ENCODE results near the gene EEF1A2. TPM values are rescaled to one million over a fixed set of nuclear protein-coding genes. Genes with fewer than 3 reads are reported as not detected.

Gene EEF1A2
- total RNA-seq, 1 donor from 2014 or later = 0.99 TPM

DNA sequence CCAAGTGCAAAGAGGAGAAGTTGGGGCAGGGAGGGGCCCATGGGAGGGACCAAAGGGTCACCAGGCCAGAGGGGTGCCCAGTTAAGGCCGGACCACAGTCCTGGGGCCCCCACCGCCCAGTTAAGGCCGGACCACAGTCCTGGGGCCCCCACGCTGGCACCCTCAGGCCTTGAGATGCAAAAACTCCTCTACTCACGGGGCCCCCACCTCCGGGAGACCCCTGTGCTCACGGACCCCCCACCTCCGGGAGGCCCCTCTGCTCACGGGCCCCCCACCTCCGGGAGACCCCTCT is 43.4 kb downstream of the EEF1A2 start:
- no peak for DNase-seq (ENCODE audit: low read depth, low spot score)

DNA sequence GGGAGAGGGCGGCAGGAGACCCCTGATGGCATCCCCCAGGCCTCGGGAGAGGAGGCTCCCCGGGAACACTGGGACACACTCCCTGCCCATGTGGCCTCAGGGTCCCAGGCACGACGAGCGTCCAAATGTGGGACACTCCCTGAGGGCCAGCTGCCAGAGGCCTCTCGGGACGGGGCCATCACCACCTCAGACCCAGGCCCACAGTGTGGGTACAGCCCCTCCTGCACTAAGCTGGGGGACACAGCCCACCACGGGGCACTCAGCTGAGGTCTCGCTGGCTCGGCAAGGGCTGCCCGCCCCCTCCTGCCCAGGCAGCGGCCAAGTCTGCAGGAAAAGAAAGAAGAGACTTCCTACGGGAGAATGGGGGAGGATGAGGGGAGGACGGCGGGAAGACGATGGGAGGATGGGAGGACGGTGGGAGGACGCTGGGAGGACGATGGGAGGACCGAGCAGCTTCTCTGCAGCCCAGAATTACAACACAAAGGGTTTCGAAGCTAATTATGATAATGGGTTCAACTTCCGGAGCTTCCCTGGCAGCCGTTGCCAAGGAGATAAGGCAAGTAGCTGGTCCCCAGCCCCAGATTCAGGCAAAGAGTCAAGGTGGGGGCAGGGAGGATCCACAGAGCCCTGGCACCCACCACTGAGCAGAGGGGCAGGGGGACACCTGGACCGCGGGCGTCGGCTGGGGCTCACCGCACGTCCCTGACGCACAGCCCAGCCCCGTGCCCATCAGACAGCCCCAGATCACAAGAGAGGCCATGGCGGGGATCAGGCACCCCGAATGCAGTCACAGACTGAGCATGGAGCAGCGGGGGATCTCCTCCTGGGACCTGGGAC is 43.9 kb downstream of the EEF1A2 start:
- DNase-seq (ENCODE audit: low read depth, low spot score) = no peak

DNA sequence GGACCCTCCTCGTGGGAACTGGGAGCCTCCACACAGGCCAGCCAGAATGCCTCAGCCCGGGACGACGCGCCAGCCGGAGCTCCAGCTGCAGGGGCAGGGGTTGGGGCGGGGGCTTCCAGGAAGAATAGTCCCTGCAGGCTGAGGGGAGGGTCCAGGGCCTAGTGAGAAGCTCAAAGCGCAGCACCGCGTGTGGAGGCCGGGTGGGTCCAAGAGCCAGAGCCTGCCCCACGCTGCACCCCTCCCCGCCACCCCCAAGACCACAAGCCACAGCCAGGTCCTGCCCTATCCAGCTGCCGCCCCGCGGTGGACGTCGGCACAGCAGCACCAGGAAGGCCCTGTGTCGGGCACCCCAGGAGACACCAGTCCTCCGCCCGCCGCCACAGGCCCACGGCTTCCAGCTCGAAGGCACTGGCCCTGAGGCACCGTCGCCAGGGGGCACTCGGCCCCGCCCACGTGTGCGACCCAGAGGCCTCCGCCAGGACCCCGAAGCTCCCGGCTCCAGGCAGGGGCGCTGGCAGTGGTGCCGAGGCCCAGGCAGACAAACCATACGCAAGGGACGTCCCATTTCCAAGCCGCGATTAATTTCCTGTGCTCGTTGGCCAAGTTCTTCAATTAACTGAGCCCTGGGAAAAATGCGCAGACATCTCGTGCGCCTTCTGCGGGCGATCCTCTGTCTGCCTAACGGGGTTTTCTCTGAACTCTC is 45.9 kb downstream of the EEF1A2 start:
- DNase-seq (ENCODE audit: low read depth, low spot score) = no peak

DNA sequence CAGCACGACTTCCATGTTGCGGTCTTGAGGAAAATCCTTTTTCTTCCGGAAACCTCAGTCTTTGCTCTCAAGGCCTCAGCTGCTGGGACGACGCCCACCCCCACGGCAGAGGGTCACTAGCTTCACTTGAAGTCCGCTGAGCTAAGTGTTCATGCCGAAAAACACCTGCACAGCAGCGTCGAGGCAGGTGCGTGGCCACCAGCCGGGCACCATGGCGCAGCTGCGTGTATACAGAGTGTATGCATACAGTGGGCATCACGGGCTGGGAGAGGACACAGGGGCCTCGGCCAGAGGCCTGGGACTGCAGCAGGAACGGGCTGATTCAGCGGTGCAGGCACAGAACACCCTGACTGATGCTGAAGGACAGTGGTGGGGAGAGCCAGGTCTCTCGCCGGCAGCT is 46.5 kb downstream of the EEF1A2 start:
- no peak for DNase-seq (ENCODE audit: low read depth, low spot score)

DNA sequence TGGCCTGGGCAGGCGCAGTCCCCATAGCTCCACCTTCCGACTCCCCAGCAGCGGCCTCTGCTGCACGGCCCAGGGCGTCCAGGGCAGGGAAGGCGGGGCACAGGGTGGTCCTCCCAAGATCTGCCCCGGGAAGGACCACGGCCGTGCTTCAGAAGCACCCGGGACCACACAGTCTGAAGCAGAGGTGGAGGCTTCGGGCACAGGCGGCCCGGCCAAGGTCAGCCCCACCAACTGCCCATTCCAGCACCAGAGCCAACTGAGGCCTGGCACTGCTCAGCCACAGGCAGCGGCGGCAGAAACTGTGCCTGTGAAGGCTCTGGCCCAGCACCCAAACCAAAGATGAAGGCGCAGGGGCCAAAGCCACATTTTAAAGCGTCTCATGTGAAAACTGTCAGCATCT is 47.1 kb downstream of the EEF1A2 start:
- DNase-seq (ENCODE audit: low read depth, low spot score) = no peak

DNA sequence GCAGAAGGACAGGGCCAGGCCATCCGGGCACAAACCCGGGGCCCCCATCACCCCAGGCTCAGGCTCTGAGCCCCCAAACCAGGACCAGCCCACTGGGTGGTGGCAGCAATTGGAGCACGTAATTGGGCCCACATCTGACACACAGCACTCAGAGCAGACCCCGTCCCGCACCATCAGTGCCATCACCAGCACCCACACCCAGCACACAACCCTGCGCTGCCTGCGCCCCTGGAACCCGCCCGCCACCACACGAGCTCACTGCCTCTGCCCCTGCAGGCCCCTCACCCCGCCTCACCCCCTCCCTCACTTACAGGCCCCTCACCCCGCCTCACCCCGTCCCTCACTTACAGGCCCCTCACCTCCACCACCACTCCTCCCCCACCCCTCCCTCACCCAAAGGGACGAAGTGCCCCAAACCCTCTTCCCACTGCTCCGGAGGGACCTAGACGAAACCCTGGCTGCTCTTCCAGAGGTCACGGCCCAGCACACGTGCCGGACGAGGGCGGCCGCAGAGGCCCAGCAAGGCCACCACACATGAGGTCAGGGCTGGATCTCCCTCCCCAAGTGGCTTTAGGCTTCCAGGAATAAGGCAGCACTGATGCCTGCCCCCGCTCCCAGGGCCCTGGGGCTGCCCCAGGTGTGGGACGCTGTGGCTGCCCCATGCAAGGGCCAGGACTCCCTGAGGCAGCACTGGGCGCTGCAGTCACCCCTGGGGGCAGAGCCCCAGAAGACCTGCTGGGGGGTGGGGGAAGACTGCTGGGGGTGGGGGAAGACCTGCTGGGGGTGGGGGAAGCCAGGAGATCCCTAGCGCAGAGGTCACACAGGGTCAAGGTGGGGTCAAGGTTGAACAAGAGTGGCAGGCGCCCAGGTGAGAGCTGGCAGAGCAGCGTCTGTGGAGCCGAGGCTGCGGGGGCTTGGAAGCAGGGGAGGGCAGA is 48.8 kb downstream of the EEF1A2 start:
- DNase-seq (ENCODE audit: low read depth, low spot score) = no peak

DNA sequence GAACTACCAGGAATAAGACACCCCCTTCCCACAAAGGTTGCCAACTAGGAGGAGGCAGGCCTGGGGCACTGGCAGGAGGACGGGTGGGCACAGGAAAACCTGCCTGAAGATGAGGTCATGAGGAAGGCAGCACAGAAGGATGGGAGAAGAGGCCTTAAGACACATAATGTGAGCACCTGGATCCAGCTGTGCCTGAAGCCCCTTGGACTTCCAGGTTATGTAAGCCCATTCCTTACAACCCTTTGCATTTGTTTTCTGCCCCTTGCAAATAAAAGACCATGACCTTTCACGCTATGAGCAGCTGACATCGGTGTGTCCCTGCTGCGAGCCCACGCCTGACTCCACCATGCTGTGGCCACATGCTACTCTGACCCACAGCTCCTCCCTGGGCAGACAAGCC is 49.9 kb downstream of the EEF1A2 start:
- DNase-seq (ENCODE audit: low read depth, low spot score) = no peak

DNA sequence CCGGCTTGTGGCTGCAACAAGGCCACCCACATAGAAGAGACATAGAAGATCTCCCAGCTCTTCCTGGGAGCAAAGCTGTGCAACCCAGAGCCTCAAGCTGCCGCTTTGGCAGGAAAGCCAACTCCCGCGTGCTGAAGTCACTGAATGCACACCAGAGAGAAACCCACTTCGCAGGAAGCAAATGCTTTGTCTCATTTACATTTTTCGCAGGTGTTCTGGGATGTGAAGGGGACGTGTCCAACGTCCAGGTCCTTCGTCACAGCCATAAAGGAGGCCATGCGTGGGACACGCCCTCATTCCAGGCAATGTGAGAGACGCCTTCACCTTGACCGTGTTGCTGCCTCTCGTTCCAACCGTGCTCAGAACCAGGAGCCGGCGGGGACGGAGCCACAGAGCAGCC is 50.9 kb downstream of the EEF1A2 start:
- no peak for DNase-seq (ENCODE audit: low read depth, low spot score)

DNA sequence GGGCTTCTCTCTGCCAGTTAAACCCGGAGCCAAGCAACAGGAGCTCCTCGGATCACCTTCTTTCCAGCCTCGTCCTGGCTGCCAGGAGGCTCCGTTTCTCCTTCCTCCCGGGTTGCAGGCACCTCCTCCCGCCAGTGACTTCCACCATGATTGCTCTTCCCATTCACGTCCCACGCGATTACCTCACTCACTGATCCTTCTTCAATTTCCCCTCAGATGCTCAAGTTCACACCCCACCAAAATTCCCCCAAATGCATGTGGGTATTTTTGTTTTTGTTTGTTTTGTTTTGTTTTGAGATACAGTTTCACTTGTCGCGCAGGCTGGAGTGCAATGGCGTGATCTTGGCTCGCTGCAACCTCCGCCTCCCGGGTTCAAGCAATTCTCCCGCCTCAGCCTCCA is 51.6 kb downstream of the EEF1A2 start:
- DNase-seq (ENCODE audit: low read depth, low spot score) = no peak

DNA sequence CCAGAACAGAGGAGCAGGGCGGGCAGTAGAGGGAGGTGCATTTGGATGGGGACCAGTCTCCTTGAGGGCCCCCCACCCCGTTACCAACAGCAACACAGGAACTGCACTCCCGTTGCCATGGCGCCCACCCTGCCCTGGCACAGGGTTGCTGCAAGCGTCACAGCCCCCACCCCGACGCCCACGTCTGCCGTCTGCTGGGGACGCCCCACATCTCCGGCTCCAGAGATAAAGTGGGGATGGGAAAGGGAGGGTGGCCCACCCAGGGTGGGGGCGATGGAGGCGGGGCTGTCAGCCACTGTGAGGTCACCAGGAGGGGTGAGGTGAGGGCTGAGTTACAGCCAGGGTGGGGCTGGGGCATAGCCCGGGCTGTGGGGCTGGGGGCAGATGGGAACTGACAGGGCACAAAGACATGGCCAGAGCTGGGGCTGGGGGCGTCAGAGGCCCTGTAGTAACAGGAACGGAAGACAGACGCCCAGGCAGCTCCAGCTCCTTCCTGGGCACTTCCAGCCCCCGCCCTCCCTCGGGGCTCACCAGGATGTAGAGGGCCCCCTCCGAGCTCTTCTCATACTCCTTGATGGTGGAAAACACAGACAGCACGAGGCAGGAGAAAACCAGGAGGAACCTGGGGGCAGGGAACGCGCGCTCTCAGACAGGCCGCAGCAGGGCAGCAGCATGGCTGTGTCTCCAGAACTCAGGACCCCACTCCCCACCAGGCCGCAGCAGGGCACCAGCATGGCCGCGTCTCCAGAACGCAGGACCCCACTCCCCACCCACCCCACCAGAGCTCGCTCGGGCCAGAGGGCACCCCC is 52.5 kb downstream of the EEF1A2 start:
- no peak for DNase-seq (ENCODE audit: low read depth, low spot score)

DNA sequence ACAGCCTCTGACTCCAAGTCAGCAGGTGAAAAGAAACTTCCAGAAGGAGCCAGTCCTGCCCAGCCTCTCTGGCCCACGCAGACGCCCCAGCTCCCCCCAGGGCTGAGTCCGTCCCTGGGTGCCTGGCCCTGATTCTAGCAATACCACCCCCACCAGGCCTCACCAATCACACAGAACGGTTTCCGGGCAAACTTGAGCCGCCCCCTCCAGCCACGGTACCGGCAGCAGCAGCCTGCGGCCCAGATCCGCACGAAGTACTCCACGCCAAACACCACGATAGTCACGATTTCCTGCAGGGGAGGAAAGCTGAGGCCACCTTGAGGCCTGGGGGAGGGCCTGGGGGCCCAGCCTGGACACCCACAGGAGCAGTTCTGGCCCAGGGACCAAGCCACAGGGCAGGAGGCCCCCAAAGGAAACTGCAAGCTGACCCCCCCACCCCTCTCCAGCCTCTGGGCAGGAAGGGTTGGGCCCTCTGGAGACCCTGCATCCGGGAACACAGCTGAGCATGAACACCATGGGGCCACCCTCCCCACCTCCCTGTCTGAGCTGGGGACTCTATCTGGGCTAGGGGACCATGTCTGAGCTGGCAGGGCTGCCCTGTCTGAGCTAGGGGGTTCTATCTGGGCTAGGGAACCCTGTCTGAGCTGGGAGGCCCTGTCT is 53.7 kb downstream of the EEF1A2 start:
- DNase-seq (ENCODE audit: low read depth, low spot score) = no peak

DNA sequence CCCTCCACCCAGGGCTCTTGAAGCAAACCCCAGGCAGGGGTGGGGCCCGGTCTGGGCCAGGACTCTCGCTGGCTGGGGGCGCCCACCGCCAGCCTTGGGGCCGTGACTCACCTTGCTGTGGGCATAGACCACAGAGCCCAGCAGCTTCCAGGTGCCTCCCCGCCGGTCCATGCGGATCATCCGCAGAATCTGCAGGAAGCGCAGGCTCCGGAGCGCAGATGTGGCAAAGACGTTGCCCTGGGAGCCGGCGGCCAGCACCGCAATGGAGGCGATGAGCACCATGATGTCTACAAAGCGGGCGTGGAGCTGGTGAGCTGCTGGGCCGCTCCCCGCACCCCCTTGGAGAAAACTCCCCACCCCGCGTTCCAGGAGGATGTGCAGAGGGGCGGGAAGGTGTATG is 54.3 kb downstream of the EEF1A2 start:
- no peak for DNase-seq (ENCODE audit: low read depth, low spot score)

DNA sequence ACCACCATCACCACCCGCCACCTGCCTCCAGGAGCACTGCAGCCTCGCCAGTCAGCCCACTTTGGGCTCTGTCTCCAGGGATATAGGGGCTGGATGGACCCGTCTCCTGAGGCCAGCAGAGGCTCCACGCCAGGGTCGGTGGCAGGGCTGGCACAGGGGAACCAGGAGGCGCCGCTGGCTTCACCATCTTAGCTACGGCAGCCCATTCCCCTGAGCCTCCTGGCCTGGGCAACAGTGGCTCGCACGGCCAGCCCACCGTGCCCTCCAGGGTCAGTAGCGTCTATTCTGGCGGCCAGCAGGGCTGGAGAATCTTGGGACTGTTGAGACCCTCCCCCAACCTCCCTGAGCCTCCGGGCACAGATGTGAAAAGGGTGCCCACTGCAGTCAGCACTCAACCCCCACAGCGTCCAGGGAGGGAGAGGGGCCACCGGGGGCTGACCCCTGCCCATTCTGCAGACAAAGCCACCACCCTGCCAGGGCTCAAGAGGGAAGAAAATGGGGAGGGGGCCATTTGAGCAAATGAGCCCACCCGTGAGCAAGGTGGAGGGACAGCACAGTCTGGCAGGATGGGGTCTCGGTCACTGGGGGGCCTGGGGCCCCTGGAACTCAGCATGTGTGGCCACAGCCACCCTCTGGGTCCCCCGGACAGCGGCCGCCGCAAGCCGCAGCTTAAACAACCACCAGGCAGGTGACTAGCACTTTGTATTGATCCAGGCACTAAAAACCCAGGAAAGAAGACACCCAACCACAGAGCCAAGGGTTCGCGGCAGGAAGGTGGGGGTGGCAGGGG is 55.1 kb downstream of the EEF1A2 start:
- DNase-seq (ENCODE audit: low read depth, low spot score) = no peak

DNA sequence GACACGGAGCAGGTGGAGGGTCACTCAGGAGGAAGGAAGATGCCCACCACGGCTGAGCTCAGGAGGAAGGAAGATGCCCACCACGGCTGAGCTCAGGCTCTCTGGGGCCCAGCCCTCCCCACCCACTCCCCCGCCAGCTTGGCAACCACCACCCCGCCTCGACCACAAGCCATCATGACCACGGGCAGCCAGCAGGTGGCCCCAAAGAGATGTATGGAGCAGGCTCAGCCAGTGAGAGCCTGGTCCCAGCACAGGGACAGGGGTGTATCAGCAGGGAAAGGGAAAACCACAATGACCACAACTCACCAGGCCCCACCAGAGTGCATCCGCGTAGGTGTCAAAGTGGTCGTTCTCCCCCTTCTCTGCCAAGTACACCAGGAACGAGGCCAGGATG is 56.8 kb downstream of the EEF1A2 start:
- no peak for DNase-seq (ENCODE audit: low read depth, low spot score)

DNA sequence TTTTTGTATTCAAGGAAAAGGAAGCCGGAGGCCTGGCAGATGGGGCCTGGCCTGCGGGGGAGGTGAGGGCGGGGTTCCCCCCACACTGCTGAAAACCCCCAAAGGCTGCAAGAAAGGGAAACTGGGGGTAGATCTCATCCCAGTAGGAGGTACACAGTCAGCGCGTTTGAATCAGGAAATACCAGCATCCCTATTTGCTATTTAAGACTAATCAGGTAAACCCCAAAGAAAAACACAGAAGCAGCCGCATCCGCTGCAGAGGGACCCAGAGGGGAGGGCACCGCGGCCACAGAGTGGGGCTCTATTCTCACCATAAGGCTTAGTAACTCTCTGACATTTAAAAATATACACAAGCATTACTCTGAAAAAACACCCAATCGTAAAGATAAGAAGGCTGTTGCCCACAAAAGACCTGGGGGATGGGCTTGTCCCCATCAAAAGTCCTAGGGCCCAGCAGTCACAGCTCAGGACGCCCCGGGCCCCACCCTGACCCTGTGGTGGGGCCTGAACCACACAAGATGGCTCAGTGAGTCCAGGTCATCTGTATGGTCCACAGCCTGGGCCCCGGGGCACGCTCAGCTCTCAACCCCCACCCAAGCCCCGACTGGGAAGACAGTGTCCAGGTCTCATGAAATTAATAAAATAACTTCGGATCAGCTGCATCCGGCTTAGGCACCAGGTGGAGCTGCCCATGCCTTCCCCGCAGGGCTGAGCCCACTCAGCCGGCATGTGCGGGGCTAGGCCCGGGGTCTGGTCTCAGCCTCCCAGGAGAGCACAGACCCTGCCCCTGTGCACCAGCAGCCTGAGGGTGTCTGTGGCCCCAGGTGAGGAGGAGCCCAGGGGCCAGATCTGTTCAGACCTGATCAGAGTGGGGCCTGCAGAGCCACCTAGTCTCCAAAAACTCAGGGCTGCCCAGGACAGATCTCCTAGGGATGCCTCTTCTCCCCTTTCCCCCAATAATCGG is 57.5 kb downstream of the EEF1A2 start:
- DNase-seq (ENCODE audit: low read depth, low spot score) = no peak

DNA sequence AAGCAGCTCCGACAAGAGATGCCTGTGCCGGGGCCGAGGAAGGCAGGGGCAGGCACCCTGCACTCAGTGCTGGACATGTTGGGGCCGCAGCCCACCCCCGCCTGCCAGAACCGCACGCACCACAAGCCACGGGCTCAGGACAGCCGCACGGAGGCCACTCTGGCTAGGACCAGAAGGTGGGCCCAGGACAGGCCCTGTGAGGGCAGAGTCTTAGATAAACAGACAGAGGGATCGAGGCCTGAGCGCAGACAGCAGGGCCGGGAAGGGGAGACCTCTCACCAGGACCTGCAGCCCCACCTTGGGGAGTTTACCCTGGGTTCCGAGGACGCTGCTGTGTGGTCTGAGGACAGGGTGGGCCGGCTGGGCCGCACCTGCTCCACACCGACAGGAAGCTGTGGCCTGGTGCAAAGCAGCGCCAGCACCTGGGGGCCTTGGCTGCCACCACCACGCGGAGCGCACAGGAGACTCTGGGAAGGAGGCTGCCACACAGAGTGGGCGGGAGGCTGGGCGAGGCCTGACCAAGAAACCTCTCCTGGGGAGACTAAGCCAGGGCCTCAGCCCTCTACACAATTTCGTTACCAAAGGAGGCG is 58.4 kb downstream of the EEF1A2 start:
- no peak for DNase-seq (ENCODE audit: low read depth, low spot score)

DNA sequence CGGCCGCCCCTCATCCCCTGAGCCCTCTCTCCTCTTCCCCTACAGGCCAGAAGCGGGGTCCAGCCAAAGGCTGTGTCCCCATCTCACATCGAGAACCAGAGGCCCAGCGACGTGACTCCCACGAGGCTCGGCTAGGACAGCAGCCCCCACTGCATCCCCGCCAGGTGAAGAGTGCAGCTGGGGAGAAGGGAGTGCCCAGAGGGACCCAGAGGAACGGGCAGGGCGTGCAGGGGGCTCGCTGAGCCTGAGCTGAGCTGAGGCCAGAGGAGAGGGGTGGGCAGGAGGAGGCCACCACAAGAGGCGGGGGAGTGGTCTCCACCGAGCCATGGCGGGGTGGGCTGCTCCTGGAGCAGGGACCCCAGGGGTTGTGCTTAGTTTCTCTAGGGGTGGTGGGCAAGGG is 59.0 kb downstream of the EEF1A2 start:
- DNase-seq (ENCODE audit: low read depth, low spot score) = no peak

DNA sequence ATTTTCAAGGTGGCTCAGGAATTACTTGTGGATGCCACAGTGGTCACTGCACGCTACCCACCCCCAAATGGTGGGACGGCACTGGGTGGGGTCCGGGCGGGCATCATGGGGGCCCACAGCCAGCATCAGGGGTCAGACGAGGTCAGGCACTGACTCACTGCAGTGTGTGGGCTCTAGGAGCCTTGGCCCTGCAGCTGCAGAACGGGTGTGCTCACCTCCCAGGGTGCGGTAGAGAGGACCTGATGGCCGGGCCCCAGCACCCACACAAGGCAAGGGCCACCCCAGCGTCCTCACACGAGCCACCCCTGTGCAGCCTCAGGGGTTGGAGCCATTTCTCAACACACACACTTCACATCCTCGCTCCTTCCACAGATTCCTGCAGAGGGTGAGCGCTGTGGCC is 60.8 kb downstream of the EEF1A2 start:
- DNase-seq (ENCODE audit: low read depth, low spot score) = no peak

Measured in pulmonary artery endothelial cell (primary cell).